DMS53 treated with DMSO at 0.1 percent for 48 hours (cell line): ENCODE measurements around the gene LRP11.
A peak's percentile ranks its signal among the peaks of the same experiment; 100 is the strongest.
"Not testable (repeated sequence)": the region's sequence is repeated elsewhere in the genome, so short reads cannot be mapped to it uniquely, and the experiment has no call there.

Source experiments
- DNase-seq: peaks from one replicate; lab custom pipeline; 2025; ENCODE audit not compliant: unreplicated experiment; lab: John Stamatoyannopoulos, UW

The LRP11 gene

DNA sequence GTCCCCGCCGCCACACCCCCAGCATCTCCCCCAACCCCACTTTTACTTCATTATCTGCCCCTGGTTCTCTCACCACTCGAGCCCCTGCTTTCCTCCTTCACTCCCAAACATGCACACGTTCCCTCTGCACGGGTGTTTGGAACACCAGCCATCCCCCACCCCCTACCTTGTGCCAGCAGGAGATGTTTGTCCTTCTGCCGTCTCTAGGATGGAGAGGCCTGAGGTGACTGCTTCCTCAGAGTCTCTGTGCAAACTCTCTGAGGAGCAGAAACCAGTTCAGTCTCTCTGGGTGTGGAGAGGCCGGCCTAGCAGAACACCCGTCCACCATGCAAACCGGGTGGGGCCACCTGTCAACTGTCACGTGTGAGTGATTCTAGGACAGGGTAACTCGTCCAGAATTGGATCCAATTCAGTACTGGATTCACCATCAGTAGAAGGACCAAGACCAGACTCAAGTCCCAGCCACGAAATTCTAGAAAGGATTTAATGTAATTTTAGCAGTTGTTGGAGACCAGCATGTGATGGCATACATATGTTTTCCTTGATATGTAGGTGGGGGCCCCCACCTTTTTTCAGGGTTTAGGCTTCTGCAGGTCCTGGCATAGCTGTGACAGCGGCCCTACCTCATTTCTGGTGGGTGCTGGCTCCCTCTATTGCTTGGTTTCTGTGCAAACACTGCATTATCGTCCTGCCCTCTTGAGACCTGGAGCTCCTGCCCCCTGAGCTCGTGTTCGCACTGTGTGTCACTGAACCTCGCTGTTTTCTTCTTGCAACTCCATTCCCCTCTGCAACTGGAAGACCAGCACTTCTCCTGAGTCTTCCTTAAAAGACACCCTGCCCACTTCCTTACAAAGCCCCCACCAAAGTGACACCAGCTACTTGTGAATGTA lies 33.9 kb upstream of the LRP11 start, which contains the start of gene RAET1E:
Gene RAET1E (minus strand): TSS at position 259 of the 890 bp plus-strand sequence. CDS start 7,212 bp downstream, outside the sequence.
- DNase-seq: no peak

DNA sequence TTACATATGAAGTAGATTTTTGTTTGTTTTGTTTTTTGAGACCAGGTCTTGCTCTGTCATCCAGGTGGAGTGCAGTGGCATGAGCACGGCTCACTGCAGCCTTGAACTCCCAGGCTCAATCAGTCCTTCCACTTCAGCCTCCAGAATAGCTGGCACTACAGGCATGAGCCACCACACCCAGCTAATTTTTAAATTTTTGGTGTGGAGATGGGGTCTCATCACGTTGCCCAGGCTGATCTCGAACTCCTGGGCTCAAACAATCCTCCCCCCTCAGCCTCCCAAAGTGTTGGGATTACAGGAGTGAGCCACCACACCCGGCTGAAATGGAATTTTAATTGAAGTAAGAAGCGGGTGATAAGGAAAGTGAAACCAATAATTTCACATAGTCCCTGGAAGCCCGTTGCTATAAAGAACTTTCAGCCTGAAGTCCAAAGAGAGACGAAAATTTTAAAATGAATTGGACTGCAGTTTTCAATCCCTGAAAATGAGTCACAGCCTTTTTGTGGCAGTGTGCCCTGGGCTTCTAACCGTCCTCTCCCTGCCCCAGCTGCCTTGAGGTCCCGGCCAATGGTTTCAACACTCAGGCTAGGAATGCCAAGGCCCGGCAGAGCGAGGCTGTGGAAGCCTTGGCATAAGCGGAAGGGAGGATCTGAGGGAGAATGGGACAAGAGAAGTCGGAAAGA lies 33.0 kb upstream of the LRP11 start:
- DNase-seq: no peak

DNA sequence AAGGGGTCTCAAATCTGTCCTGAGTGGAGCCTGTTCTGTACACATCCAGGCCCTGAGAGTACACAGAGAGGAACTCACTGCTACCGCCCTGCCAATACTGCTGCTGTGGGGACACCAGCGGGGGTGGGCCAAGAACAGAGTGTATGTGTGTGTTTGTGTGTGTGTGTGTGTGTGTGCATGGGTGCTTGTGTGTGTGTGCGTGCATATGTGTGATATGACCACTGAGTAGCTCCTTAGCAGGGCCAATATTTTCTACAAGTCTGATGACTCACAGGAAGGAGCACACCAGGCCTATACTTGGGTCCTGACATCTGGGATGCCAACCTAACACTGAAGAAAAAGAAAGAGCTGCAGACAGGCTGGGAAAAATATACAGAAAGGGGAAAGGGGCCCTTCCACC lies 32.3 kb upstream of the LRP11 start:
- DNase-seq: no peak

DNA sequence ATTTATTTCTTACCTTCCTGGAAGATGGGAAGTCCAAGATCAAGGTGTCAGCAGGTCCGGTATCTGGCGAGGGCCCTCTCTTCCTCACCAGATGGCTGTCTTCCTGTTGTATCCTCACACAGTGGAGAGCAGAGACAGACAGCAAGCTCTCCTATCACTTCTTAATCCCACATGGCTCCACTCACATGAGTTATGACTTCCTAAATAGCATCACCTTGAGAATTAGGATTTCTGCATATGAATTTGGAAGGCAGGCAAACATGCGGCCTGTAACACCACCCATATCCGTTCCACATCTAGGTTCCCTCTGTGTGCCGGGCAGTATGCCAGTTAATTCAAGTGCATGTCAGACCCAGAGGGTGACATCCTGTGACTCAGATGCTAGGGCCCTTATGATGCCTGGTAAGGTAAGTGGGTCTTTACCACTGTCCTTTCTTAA lies 31.7 kb upstream of the LRP11 start:
- DNase-seq: peak; percentile 60

DNA sequence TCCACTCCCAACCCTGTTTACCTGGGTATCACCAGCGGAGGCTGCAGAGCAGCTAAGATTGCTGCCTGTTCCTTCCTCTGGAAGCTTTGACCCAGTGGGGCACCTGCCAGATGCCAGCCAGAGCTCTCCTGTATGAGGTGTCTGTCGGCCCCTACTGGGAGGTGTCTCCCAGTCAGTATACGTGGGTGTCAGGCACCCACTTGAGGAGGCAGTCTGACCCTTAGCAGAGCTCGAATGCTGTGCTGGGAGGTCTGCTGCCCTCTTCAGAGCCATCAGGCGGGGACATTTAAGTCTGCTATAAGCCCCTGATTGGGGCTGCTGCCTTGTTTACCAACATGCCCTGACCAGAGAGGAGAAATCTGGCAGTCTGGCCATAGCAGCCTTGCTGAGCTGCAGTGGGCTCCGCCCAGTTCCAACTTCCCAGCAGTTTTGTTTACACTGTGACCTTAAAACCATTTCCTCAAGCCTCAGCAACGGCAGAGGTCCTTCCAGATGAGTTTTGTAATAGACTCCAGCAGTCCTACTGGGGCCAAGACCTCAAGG lies 31.0 kb upstream of the LRP11 start:
- DNase-seq: no peak

DNA sequence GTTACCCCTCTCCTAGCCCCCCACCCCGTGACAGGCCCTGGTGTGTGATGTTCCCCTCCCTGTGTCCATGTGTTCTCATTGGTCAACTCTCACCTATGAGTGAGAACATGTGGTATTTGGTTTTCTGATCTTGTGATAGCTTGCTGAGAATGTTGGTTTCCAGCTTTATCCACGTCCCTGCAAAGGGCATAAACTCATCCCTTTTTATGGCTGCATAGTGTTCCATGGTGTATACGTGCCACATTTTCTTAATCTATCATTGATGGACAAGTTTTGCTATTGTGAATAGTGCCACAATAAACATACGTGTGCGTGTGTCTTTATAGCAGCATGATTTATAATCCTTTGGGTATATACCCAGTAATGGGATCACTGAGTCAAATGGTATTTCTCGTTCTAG lies 27.7 kb upstream of the LRP11 start:
- not testable (repeated sequence) for DNase-seq

DNA sequence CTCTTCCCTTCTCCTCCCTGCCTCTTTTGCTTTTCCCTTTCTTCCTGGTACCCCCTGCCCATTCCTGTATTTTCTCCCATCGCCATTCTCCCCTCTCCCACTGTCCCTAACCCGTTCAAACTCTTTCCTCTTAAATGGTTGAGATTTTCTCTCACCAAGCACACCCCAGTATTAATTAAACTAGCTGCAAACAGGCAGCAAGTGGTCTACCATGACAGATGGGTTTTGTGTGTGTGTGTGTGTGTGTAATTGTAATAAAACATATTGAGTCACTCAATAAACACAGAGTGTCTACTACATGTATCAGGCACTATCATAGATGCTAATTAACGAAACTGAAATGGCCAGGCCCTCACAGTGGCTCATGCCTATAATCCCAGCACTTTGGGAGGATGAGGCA lies 27.1 kb upstream of the LRP11 start:
- DNase-seq: no peak

DNA sequence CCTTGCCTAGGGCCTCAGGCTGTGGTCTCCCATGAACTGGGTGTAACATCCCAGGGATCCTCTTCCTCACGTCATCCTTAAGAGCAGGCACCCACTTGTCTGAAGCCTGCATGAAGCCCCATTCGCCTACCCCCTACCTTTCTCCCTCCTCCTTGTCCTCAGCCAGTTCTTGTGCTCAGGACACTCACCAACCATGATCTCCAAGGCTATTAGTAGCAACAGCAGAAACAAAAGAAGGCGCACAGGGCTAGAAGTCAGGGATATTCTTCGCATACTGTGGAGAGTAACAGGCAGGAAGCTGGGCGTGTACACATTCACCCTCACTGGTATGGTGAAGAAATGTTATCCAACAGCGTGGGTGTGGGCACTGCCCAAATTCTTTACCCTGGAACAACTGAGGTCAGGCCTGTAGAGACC lies 26.5 kb upstream of the LRP11 start:
- no peak for DNase-seq

DNA sequence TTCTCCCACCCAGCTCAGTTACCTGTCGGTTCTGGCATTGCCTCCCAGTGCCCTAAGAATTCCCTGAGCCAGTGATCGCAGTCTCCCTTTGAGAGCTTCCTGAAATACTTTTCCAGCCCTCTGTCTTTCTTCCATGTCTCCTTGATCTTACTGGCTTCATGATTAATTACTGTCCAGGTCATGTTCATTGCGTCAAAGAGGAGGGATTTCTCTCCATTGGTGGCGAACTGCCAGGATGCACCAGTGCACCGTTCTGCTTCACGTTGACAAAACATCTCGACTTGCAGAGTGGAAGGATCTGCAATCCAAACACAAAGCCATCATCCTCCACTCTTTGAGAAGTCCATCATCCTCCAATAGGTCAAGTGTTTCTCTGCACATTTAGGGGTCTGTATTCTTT lies 25.2 kb upstream of the LRP11 start:
- DNase-seq: no peak

DNA sequence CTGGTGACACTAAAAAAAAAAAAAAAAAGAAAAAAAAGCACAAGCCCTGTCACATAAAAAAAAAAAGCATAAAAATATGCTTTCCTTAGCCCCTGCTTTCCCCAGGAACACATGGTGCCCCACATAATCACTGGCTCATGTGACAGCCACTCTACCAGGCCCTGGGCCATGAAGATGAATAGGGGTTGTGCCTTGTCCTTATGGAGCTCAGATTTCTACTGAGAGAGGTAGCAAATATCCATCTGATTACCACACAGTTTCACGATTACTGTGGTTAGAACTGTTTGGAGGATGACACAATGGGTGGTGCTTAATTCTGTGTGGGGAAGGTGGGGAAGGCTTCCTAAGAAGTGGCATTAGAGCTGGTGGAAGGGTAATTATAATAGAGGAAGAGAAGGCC lies 24.5 kb upstream of the LRP11 start:
- DNase-seq: no peak

DNA sequence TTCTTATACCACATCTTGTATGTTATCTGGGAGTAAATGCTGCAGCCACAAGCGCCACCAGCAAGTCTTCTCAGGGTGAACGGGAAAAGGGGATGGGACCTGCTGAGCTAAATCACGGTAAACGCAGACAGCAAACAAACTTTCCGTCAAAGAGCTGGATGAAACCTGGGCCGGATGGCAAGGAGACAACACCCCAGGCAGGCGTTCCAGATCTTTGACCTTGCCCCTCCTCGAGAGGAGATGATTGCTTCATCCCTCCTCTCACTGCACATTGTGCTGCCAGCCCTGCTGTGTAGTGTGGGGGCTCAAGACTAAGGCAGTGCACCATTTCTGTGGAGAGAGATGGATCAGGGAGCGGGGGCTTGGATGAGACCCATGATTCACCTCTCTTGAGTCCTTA lies 23.9 kb upstream of the LRP11 start:
- no peak for DNase-seq

DNA sequence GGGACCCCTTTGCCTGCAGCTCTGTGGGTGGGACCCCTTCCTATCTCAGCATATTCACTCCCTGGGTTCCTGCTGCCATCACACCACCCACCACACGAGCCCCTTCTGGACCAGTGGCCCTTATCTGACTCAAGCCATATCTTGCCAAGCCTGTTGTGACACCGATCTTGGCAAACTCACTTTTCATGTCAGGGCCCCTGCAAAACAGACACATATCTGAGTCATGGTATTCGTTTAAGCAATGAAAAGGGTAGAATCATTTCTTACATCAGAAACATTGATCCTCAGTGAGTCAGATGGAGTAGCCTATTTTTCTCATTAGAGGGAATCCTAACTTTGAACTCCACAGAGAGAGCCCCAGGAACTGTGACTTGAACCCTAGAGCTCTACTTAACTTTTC lies 23.2 kb upstream of the LRP11 start:
- DNase-seq: no peak

DNA sequence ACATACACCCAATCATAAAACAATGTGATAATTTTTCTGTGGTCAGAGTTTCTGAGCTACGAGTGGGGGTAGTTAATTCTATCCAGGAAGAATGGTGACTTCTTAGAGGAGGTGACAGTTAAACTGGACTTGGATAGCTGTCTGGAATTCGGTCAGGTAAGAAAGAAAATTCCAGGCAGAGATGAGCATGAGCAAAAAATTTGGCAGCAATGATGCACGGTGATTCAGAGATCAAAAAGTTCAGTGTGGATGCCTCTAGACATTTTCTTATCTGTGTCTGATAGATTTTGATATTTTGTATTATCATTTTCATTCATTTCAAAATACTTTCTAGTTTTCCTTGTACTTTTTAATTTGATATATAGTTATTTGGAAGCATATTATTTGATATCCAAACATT lies 21.7 kb upstream of the LRP11 start:
- DNase-seq: no peak

DNA sequence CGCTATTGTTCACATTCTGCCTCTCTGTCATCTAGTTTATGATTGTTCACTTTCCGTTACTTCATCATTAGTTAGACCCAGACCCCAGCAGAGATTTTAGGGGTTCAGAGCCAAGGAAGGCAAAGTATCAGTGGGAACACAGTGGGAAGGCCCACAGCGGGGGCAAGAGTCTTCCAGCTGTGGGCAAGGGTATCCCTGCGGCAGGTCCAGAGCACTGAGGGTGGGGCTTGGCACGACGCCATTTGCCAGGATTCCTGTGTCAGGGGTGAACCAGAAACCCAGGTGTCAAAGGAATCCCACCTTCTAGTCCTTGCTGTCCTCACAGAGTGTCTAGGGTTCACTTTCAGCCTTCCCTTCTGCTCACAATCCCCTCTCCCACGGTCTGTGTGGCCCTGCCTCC lies 20.5 kb upstream of the LRP11 start:
- no peak for DNase-seq

DNA sequence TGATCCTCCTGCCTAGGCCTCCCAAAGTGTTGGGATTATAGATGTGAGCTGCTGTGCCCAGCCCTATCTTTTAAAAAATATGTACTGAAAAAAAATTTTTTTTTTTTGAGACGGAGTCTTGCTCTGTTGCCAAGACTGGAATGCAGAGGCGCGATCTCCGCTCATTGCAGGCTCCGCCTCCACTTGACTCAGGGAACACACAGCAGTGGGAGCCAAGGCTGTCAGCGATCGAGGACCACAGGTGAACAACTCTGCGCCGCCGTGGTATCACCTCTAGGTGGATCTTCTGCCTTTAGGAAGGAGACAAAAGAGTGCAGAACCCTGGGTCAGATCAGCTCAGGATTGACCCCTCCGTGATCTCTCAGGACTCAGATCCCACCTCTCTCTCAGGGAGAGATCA lies 20.1 kb upstream of the LRP11 start:
- DNase-seq: peak; percentile 6

DNA sequence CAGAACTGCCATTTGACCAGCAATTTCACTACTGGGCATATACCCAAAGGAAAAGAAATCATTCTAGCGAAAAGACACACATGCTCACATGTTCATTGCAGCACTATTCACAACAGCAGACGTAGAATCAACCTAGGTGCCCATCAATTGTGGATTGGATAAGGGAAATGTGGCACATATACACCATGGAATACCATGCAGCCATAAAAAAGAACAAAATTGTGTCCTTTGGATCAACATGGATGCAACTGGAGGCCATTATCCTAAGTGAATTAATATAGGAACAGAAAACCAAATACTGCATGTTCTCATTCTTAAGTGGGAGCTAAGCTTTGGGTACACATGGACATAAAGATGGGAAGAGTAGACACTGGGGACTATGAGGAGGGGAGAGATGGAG lies 17.7 kb upstream of the LRP11 start:
- no peak for DNase-seq

DNA sequence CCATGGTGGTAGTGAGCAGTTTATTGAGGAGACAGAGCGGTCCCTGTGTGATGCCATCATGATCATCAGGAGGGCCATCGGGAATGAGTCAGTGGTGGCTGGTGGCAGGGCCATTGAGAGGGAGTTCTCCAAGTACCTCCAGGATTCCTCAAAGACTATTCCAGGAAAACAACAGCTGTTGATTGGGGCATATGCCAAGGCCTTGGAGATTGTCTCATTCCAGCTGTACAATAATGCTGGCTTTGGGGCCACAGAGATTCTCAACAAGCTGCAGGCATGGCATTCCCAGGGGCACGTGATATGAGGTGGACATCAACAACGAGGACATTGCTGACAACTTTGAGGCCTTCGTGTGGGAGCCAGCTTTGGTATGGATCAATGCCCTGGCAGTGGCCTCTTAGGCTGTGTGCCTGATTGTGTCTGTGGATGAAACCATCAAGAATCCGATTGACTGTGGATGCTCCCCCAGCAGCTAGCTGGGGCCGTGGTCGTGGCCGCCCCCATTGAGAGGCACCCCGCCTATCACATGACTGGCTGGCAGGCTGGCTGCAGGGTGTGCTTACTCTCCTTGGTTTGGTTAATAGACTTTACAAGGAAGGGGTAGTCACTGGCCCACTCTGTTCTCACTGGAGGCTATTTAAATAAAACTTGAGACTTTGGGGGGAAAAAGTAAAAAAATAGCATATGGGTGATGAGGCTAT lies 17.1 kb upstream of the LRP11 start:
- DNase-seq: no peak

DNA sequence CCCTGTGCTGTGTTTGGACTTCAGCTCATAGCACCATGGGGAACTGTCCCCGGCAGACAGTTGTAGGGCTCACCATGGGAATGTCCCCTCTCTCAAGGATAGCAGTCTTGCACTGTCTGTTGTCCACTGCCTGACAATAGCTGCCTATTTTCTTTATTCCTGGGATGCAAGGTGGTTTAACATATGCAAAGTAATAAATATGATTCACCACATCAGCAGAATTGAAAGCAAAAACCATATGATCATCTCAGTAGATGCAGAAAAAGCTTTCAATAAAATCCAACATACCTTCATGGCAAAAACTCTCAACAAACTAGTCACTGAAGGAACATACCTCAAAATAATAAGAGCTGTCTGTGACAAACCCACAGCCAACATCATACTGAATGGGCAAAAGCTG lies 13.5 kb upstream of the LRP11 start:
- DNase-seq: no peak

DNA sequence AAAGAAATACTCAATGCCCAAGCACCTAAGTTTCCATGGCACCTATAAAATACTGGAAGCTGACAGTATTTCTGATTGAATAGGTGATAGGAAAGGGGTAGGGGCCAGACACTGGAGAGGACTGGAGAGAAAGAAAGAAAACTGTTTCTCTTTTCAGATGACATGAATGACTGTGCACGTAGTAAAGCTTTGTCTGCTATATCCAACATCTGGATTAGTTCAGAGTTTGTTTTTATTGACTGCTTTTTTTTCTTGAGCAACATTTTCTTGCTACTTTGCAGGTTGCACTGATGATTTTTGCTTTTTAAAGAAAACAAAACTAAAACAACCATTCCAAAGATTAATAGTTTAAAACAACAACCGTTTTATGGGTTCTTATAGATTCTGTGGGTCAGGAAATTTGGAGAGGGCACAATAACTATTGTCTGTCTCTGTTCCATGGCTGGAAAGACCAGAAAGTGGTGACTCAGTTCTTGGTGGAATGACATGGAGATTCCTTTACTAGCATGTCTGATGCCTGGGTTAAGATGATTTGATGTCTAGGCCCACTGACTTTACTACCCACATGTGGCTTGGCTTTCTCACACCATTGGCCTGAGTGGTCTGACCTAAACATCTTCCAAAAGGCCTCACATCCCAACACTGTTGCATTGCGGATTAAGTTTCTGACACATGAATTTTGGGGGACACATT lies 12.2 kb upstream of the LRP11 start:
- no peak for DNase-seq

DNA sequence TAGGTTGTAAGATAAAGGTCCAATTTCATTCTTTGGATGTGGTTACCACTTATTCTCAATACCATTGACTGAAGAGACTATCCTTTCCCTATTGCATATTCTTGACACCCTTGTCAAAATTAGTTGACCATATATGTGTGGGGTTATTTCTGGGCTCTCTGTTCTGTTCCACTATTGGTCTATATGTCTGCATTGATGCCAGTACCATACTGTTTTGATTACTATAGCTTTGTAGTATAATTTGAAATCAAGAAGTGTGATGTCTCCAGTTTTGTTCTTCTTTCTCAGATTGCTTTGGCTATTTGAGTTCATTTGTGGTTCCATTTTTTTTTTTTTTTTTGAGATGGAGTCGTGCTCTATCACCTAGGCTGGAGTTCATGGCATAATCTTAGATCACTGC lies 8.1 kb upstream of the LRP11 start:
- DNase-seq: no peak

DNA sequence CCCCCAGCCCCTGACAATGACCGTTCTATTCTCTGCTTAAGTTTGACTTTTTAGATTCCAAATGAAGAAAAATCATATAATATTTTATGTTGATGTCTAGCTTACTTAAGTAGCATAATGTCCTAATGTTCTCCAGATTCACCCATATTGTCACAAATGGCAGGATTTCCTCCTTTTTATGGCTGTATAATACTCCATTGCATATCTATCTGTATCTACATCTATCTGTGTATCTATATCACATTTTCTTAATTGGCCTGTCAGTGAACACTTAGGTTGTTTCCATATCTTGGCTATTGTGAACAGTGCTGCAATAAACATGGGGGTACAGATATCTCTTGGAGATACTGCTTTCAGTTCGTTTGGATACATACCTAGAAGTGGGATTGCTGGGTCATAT lies 7.0 kb upstream of the LRP11 start:
- DNase-seq: no peak
